Endothelial cell of umbilical vein (primary cell): Measurements from ENCODE around the gene TJP1. TPM values are rescaled to one million over a fixed set of nuclear protein-coding genes. Genes with fewer than 3 reads are reported as not detected.

Source experiments
- BruUV-seq: library from RNA; stranded (reverse); fragments of 400-500 nt; replicated peaks from 2 replicates; lab custom pipeline; 2021; lab: Mats Ljungman, UMichigan
- CTCF ChIA-PET: fragments of 300-600, 350-600 bp; sonication (Branson Sonifier 250); formaldehyde crosslinking; loops from one replicate; lab custom pipeline; 2021; ENCODE audit warnings: antibody characterized with exemption, inconsistent platforms; lab: Charles Lee
- POLR2A ChIA-PET: fragments of 300-600, 350-600 bp; sonication (Branson Sonifier 250); formaldehyde crosslinking; loops from one replicate; lab custom pipeline; 2021; ENCODE audit warnings: antibody characterized with exemption, inconsistent platforms; lab: Charles Lee
- DNase-seq: peaks from one replicate; pipeline ENCODE4 v3.0.0-alpha.2; 2011; ENCODE audit warnings: low read depth, low spot score
- FAIRE-seq: peaks from 2 replicates; lab custom pipeline; 2011; peaks lifted over from hg19 to GRCh38; lab: Jason Lieb, UNC
- H2AFZ ChIP-seq: 2 replicates; pipeline ENCODE4 v1.6.0; 2012; ENCODE audit warnings: low read depth, low read length, control low read depth, inconsistent platforms
- H3K27ac ChIP-seq: 2 replicates; pipeline ENCODE4 v1.5.1; 2011; ENCODE audit warnings: low read depth, mild to moderate bottlenecking, control low read depth, low read length, moderate library complexity; ENCODE audit not compliant: insufficient read depth
- H3K27me3 ChIP-seq, 2 experiments: 2 replicates each; pipeline versions ENCODE4 v1.6.0 to v1.6.1; 2011; ENCODE audit warnings: low read length in 2 of 2, mixed read lengths in 1 of 2; ENCODE audit not compliant: control insufficient read depth in 2 of 2, insufficient read depth in 2 of 2
- H3K36me3 ChIP-seq, 2 experiments: 2 replicates in 1 of 2; 3 replicates in 1 of 2; pipeline ENCODE4 v1.5.1; 2011; ENCODE audit warnings: low read length in 2 of 2, mild to moderate bottlenecking in 1 of 2, moderate library complexity in 1 of 2; ENCODE audit not compliant: control insufficient read depth in 2 of 2, insufficient read depth in 2 of 2; ENCODE audit errors: extremely low read depth in 1 of 2
- H3K4me1 ChIP-seq: 3 replicates; pipeline ENCODE4 v1.5.1; 2011; ENCODE audit warnings: mild to moderate bottlenecking, low read length; ENCODE audit not compliant: control insufficient read depth, insufficient read depth; ENCODE audit errors: extremely low read depth
- H3K4me2 ChIP-seq: 2 replicates; pipeline ENCODE4 v1.6.1; 2011; ENCODE audit warnings: low read length, control low read depth, mixed read lengths; ENCODE audit not compliant: insufficient read depth
- H3K4me3 ChIP-seq, 3 experiments: fragments of 200-600 bp in 1 of 3; sonication (generic), shearing (Covaris generic) in 1 of 3; replicated peaks in 1 of 3; 2 replicates each; pipeline ENCODE4 v1.5.1; 2011 to 2016; ENCODE audit warnings: control low read depth in 3 of 3, low read length in 3 of 3, mild to moderate bottlenecking in 2 of 3, inconsistent platforms in 1 of 3, low read depth in 1 of 3, moderate library complexity in 1 of 3; ENCODE audit not compliant: insufficient read depth in 1 of 3
- H3K79me2 ChIP-seq: 2 replicates; pipeline ENCODE4 v1.6.0; 2012; ENCODE audit warnings: low read length, inconsistent platforms; ENCODE audit not compliant: control insufficient read depth, insufficient read depth
- H3K9ac ChIP-seq: replicated peaks from 2 replicates; pipeline ENCODE3; 2011; ENCODE audit warnings: low read length, control low read depth; ENCODE audit not compliant: insufficient read depth; ENCODE audit errors: extremely low read depth
- H3K9me1 ChIP-seq: replicated peaks from 3 replicates; pipeline ENCODE4 v1.6.0; 2011; ENCODE audit warnings: mild to moderate bottlenecking, low read length; ENCODE audit not compliant: control insufficient read depth, insufficient read depth; ENCODE audit errors: extremely low read depth
- H3K9me3 ChIP-seq: replicated peaks from 2 replicates; pipeline ENCODE4 v1.5.1; 2012; ENCODE audit warnings: low read length, inconsistent platforms; ENCODE audit not compliant: control insufficient read depth, insufficient read depth
- H4K20me1 ChIP-seq: replicated peaks from 2 replicates; pipeline ENCODE3; 2011; ENCODE audit warnings: mild to moderate bottlenecking, low read length; ENCODE audit not compliant: control insufficient read depth, insufficient read depth; ENCODE audit errors: extremely low read depth
- EZH2 ChIP-seq: IDR thresholded peaks from 2 replicates; pipeline ENCODE4 v1.6.1; 2012; ENCODE audit warnings: borderline replicate concordance, low read depth, mild to moderate bottlenecking, moderate library complexity, low read length, inconsistent platforms; ENCODE audit not compliant: severe bottlenecking
- GATA2 ChIP-seq: IDR thresholded peaks from 2 replicates; pipeline ENCODE4 v1.7.0; 2011; ENCODE audit warnings: low read depth, mild to moderate bottlenecking, moderate library complexity, mixed read lengths, low read length; ENCODE audit not compliant: insufficient read length, insufficient read depth
- JUN ChIP-seq: IDR thresholded peaks from 2 replicates; pipeline ENCODE4 v1.6.1; 2011; ENCODE audit warnings: borderline replicate concordance, low read depth; ENCODE audit not compliant: insufficient read length, insufficient read depth
- POLR2A ChIP-seq: IDR thresholded peaks from 2 replicates; pipeline ENCODE4 v1.6.1; 2012; ENCODE audit warnings: low read depth, mild to moderate bottlenecking, control low read depth, low read length
- POLR2AphosphoS5 ChIP-seq: IDR thresholded peaks from 2 replicates; pipeline ENCODE4 v1.6.1; 2012; ENCODE audit warnings: low read depth, mild to moderate bottlenecking, control low read depth, low read length, moderate library complexity; ENCODE audit not compliant: insufficient read depth
- dilution Hi-C: fragments of 300-500 bp; cut with MboI; formaldehyde crosslinking; loops from one replicate; pipeline ENCODE4 v1.15.0; 2019; ENCODE audit warnings: low sequenced_read_pairs; ENCODE audit not compliant: extremely low pct_ligation_motif_present
- intact Hi-C: fragments of 100-400 bp; cut with micrococcal nuclease; formaldehyde crosslinking; loops from one replicate; pipeline ENCODE4 v1.10.0; 2022
- polyA plus RNA-seq, 4 experiments: library from polyadenylated mRNA; depleted of rRNA in 3 of 4; stranded (reverse) in 3 of 4; unstranded in 1 of 4; fragments of >200 nt; gene quantifications; 2 replicates each; pipeline versions ENCODE4 v1.2.1 to v1.2.3, GENCODE V29; 2011 to 2012; ENCODE audit warnings: missing spikeins in 1 of 4
- total RNA-seq: library from RNA; stranded (reverse); gene quantifications from 2 replicates; pipeline ENCODE4 v1.2.3, GENCODE V29; 2021

Gene TJP1
- total and polyA plus RNA-seq, 2 donors (not counting 3 experiments of a cell fraction or from before 2014, with no cell fraction given): 45.6 to 128 TPM

DNA sequence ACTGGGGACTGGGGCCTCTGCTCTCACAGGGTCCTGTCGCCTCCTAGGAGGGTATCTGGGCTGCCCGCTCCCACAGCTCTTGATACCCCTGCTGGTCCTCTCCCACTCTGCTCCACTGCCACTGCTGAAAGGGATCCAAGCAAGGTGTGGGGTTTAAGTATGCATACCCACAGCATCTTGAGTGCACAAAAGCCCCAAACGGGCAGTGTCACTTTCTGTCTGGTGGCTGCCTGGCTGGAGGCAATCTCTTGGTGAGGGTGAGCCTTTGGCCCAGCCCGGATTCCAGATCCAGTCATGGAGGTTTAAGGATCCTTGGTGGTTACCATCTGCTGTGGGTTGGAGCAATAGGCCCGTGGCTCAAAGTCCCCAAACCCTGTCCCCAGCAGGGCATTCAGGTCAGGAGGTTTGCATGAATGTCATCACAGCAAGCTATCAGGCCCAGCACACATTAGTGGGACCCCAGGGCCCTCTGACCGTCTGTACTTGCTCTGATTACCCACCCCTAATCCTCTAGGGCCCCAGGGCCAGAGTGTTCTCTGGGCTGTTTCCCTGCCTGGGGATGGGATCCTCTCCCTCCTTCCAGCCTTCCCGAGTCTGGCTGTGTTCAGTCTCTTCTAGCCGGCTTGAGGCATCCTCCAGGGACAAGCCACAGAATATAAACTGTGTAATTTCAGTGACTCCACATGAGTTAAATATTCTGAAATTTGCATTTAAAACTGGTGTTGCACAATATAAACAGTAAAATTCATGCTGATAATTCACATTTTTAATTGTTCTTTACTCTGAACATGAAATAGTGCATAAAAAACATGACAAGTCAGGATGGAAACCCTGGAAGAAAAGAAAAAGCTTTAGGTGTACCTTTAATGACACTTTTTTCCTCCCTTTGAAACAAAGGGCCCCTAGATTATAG is 4.9 kb upstream of the TJP1 start:
- no peaks in the 10 kb centered on the region for H3K9me3 ChIP-seq
- no peaks in the 10 kb centered on the region for H4K20me1 ChIP-seq
- H3K9ac ChIP-seq: no peak overlapping the region
- intact Hi-C loops: loop anchor here (5.0 kb wide), 1 partner anchor 35 kb away; no protein-coding TSS in a partner anchor
- H3K79me2 ChIP-seq: no peaks in the 10 kb centered on the region
- H3K36me3 ChIP-seq: no peaks in the 10 kb centered on the region
- no peak overlapping the region for H3K4me3 ChIP-seq
- dilution Hi-C loops: loop anchor here (10.0 kb wide), 1 partner anchor 152 kb away; no protein-coding TSS in a partner anchor
- FAIRE-seq: no peak
- H3K4me1 ChIP-seq: peaks cover 20% of the 10 kb centered on the region
- no peak for DNase-seq
- CTCF ChIA-PET: interaction anchor here (1.1 to 1.2 kb wide), 2 partner anchors 24 to 98 kb away, joined by 3 read pairs; no protein-coding TSS in a partner anchor
- H3K27me3 ChIP-seq: peaks cover 0 to 3% of the 10 kb centered on the region in 2 experiments
- POLR2A ChIA-PET: no interaction called here
- no TSS peak for BruUV-seq
- no peak for TF ChIP-seq JUN
- no peak for TF ChIP-seq EZH2
- TF ChIP-seq POLR2A: no peak
- TF ChIP-seq POLR2AphosphoS5: no peak
- no peak overlapping the region for H2AFZ ChIP-seq
- no peak overlapping the region for H3K4me2 ChIP-seq
- H3K9me1 ChIP-seq: no peaks in the 10 kb centered on the region
- H3K27ac ChIP-seq: no peak overlapping the region

- DNase-seq: peak; percentile 53
- peak; percentile 76 for FAIRE-seq
- POLR2A ChIA-PET: no interaction called here
Observed at GRCh38 chr15:29825227-29825626, 3.0 kb upstream of the TJP1 start.

More at GRCh38 chr15:29825227-29825626, 3.0 kb upstream of the TJP1 start:
- peaks cover 14% of the 10 kb centered on the region for H3K79me2 ChIP-seq
- H3K4me2 ChIP-seq: peak overlapping the region; percentile 86
- no peak overlapping the region for H2AFZ ChIP-seq
- no peaks in the 10 kb centered on the region for H3K36me3 ChIP-seq
- no peak overlapping the region for H3K27ac ChIP-seq
- H3K9ac ChIP-seq: no peak overlapping the region
- TF ChIP-seq GATA2 (peak; percentile 59), POLR2A (no peak)
- peaks cover 0 to 3% of the 10 kb centered on the region in 2 experiments for H3K27me3 ChIP-seq
- CTCF ChIA-PET: interaction anchor here (1.2 to 1.8 kb wide), 2 partner anchors 9 to 77 kb away, joined by 5 to 9 read pairs; no protein-coding TSS in a partner anchor
- intact Hi-C loops: loop anchor here (5.0 kb wide), 1 partner anchor 37 kb away; no protein-coding TSS in a partner anchor
- no peaks in the 10 kb centered on the region for H3K9me1 ChIP-seq
- H4K20me1 ChIP-seq: no peaks in the 10 kb centered on the region
- peak overlapping the region in 1 of 3 experiments; percentile 22 for H3K4me3 ChIP-seq
- dilution Hi-C loops: loop anchor here (10.0 kb wide), 1 partner anchor 150 kb away; no protein-coding TSS in a partner anchor
- H3K4me1 ChIP-seq: peaks cover 23% of the 10 kb centered on the region
- H3K9me3 ChIP-seq: no peaks in the 10 kb centered on the region
- no TSS peak for BruUV-seq
